IMR-90 (cell line): ENCODE data around the gene GPR137. TPM values are rescaled to one million over a fixed set of nuclear protein-coding genes. Genes with fewer than 3 reads are reported as not detected.

Experiments
- ATAC-seq: fragments of 200-7000 bp; cut with Tn5 transposase; 2 replicates; pipeline ENCODE4 v1.9.1; 2020; ENCODE audit warnings: low read depth, mild to moderate bottlenecking, moderate library complexity
- BruUV-seq: library from RNA; stranded (reverse); fragments of 400-500 nt; replicated peaks from 2 replicates; lab custom pipeline; 2021; lab: Mats Ljungman, UMichigan
- CTCF ChIA-PET: fragments of 300-600 bp; formaldehyde crosslinking; extraction: SDS; loops from one replicate; lab custom pipeline; 2021; ENCODE audit warnings: antibody characterized with exemption; lab: Yijun Ruan, JAX
- POLR2A ChIA-PET: fragments of 300-600 bp; sonication (Branson Sonifier 250); formaldehyde crosslinking; loops from one replicate; lab custom pipeline; 2022; ENCODE audit warnings: antibody characterized with exemption; ENCODE audit not compliant: unreplicated experiment; lab: Charles Lee
- DNase-seq: peaks from one replicate; pipeline ENCODE4 v3.0.0; 2013
- H2AFZ ChIP-seq: replicated peaks from 2 replicates; pipeline ENCODE3; 2013; ENCODE audit warnings: low read length, mild to moderate bottlenecking; ENCODE audit not compliant: poor library complexity
- H2AK5ac ChIP-seq: 2 replicates; pipeline ENCODE4 v1.6.1; 2013; ENCODE audit warnings: low read depth, low read length, inconsistent platforms
- H2AK9ac ChIP-seq: replicated peaks from 2 replicates; pipeline ENCODE3; 2013; ENCODE audit warnings: mild to moderate bottlenecking, low read depth, low read length, moderate library complexity; ENCODE audit not compliant: poor library complexity
- H2BK120ac ChIP-seq: 2 replicates; pipeline ENCODE4 v1.6.1; 2013; ENCODE audit warnings: low read depth, low read length, inconsistent platforms
- H2BK15ac ChIP-seq: 3 replicates; pipeline ENCODE4 v1.6.1; 2013; ENCODE audit warnings: low read depth, low read length, inconsistent platforms
- H2BK20ac ChIP-seq: 2 replicates; pipeline ENCODE4 v1.6.1; 2013; ENCODE audit warnings: low read depth, mild to moderate bottlenecking, inconsistent platforms, low read length, moderate library complexity
- H2BK5ac ChIP-seq: 2 replicates; pipeline ENCODE4 v1.6.1; 2013; ENCODE audit warnings: mild to moderate bottlenecking, low read depth, low read length, inconsistent platforms; ENCODE audit not compliant: poor library complexity, severe bottlenecking
- H3K14ac ChIP-seq: replicated peaks from 2 replicates; pipeline ENCODE4 v1.6.1; 2013; ENCODE audit warnings: low read depth, low read length, inconsistent platforms
- H3K18ac ChIP-seq: 2 replicates; pipeline ENCODE4 v1.6.1; 2013; ENCODE audit warnings: low read depth, low read length, control low read depth
- H3K23ac ChIP-seq: 2 replicates; pipeline ENCODE4 v1.6.1; 2013; ENCODE audit warnings: low read depth, low read length, inconsistent platforms
- H3K27ac ChIP-seq: 2 replicates; pipeline ENCODE4 v1.5.1; 2013; ENCODE audit warnings: mild to moderate bottlenecking, control low read depth, low read length; ENCODE audit not compliant: insufficient read depth
- H3K27me3 ChIP-seq: 2 replicates; pipeline ENCODE4 v1.6.1; 2013; ENCODE audit warnings: low read length; ENCODE audit not compliant: control insufficient read depth, insufficient read depth
- H3K36me3 ChIP-seq: 2 replicates; pipeline ENCODE4 v1.6.1; 2013; ENCODE audit warnings: low read length, mixed read lengths; ENCODE audit not compliant: control insufficient read depth, insufficient read depth
- H3K4ac ChIP-seq: 2 replicates; pipeline ENCODE4 v1.6.1; 2013; ENCODE audit warnings: low read depth, low read length, inconsistent platforms
- H3K4me1 ChIP-seq: 2 replicates; pipeline ENCODE4 v1.6.1; 2013; ENCODE audit warnings: low read length, mixed read lengths; ENCODE audit not compliant: control insufficient read depth, insufficient read depth
- H3K4me2 ChIP-seq: 2 replicates; pipeline ENCODE4 v1.6.1; 2013; ENCODE audit warnings: low read depth, mild to moderate bottlenecking, control low read depth, low read length, moderate library complexity
- H3K4me3 ChIP-seq: 2 replicates; pipeline ENCODE4 v1.5.1; 2013; ENCODE audit warnings: low read depth, mild to moderate bottlenecking, control low read depth, low read length, moderate library complexity; ENCODE audit not compliant: insufficient read depth
- H3K56ac ChIP-seq: 2 replicates; pipeline ENCODE4 v1.6.1; 2013; ENCODE audit warnings: low read length, inconsistent platforms; ENCODE audit not compliant: insufficient read depth; ENCODE audit errors: extremely low read depth
- H3K79me1 ChIP-seq, 2 experiments: 2 replicates each; pipeline ENCODE4 v1.6.1; 2013; ENCODE audit warnings: low read length in 2 of 2, inconsistent platforms in 1 of 2, low read depth in 1 of 2
- H3K9ac ChIP-seq: 2 replicates; pipeline ENCODE4 v1.6.1; 2013; ENCODE audit warnings: low read depth, low read length, control low read depth
- H3K9me1 ChIP-seq: 2 replicates; pipeline ENCODE4 v1.6.1; 2013; ENCODE audit warnings: low read length, inconsistent platforms; ENCODE audit not compliant: insufficient read depth
- H3K9me3 ChIP-seq: 2 replicates; pipeline ENCODE4 v1.6.1; 2013; ENCODE audit warnings: low read length; ENCODE audit not compliant: control insufficient read depth, insufficient read depth
- H4K20me1 ChIP-seq: 2 replicates; pipeline ENCODE4 v1.6.1; 2013; ENCODE audit warnings: low read length, inconsistent platforms; ENCODE audit not compliant: insufficient read depth
- H4K5ac ChIP-seq: 2 replicates; pipeline ENCODE4 v1.6.1; 2013; ENCODE audit warnings: mild to moderate bottlenecking, low read depth, low read length, control low read depth
- H4K8ac ChIP-seq, 2 experiments: 2 replicates each; pipeline ENCODE4 v1.6.1; 2013; ENCODE audit warnings: low read depth in 2 of 2, low read length in 2 of 2, control low read depth in 1 of 2, inconsistent platforms in 1 of 2
- H4K91ac ChIP-seq: 2 replicates; pipeline ENCODE4 v1.6.1; 2013; ENCODE audit warnings: low read depth, low read length, inconsistent platforms; ENCODE audit not compliant: insufficient read depth
- CEBPB ChIP-seq: IDR thresholded peaks from 2 replicates; pipeline ENCODE4 v1.6.1; 2012; ENCODE audit warnings: low read depth, low read length, improper control_type of control experiment
- MAFK ChIP-seq: IDR thresholded peaks from 2 replicates; pipeline ENCODE4 v1.6.1; 2012; ENCODE audit warnings: low read depth, low read length, improper control_type of control experiment
- MAZ ChIP-seq: IDR thresholded peaks from 2 replicates; pipeline ENCODE4 v1.6.1; 2012; ENCODE audit warnings: low read depth, mild to moderate bottlenecking, low read length, improper control_type of control experiment, moderate library complexity, borderline replicate concordance
- WGBS, 2 experiments: methylation state at CpG; one replicate each; pipeline versions ENCODE4 v1.1.5 to v1.1.7; 2013; ENCODE audit warnings: missing lambda C conversion rate in 2 of 2; ENCODE audit not compliant: insufficient read length in 1 of 2; ENCODE audit errors: extremely low coverage in 2 of 2; 5-methylcytosine and 5-hydroxymethylcytosine counted together
- dilution Hi-C: fragments of 300-500 bp; cut with HindIII; formaldehyde crosslinking; loops from one replicate; pipeline ENCODE4 v1.14.3; 2018; ENCODE audit warnings: low sequenced_read_pairs; ENCODE audit not compliant: unreplicated experiment
- in situ Hi-C: fragments of 300-500 bp; cut with MboI; formaldehyde crosslinking; loops from 3 replicates; pipeline ENCODE4 v1.14.3; 2019; ENCODE audit warnings: low sequenced_read_pairs, inconsistent platforms, mixed read lengths
- intact Hi-C: fragments of 100-400 bp; cut with micrococcal nuclease; formaldehyde crosslinking; loops from 2 replicates; pipeline ENCODE4 v1.10.0; 2022
- polyA plus RNA-seq, 3 experiments: library from polyadenylated mRNA; depleted of rRNA; stranded (reverse); fragments of >200 nt; gene quantifications; 2 replicates each; pipeline ENCODE4 v1.2.3, GENCODE V29; 2012; ENCODE audit warnings: low replicate concordance in 1 of 3
- total RNA-seq: library from RNA; depleted of rRNA; stranded (reverse); fragments of >200 nt; gene quantifications from 2 replicates; pipeline ENCODE4 v1.2.3, GENCODE V29; 2012
- TF ChIP-seq, protein P1 (sequence below): fragments of 150-350 bp; IDR thresholded peaks from 2 replicates; pipeline ENCODE4 v1.6.1; 2017; ENCODE audit warnings: mild to moderate bottlenecking, antibody characterized with exemption, low read length, low read depth

The GPR137 gene
- total and polyA plus RNA-seq, 2 of the 4 experiments (the other 2 are of a cell fraction), result 3.6 to 26.0 TPM

DNA sequence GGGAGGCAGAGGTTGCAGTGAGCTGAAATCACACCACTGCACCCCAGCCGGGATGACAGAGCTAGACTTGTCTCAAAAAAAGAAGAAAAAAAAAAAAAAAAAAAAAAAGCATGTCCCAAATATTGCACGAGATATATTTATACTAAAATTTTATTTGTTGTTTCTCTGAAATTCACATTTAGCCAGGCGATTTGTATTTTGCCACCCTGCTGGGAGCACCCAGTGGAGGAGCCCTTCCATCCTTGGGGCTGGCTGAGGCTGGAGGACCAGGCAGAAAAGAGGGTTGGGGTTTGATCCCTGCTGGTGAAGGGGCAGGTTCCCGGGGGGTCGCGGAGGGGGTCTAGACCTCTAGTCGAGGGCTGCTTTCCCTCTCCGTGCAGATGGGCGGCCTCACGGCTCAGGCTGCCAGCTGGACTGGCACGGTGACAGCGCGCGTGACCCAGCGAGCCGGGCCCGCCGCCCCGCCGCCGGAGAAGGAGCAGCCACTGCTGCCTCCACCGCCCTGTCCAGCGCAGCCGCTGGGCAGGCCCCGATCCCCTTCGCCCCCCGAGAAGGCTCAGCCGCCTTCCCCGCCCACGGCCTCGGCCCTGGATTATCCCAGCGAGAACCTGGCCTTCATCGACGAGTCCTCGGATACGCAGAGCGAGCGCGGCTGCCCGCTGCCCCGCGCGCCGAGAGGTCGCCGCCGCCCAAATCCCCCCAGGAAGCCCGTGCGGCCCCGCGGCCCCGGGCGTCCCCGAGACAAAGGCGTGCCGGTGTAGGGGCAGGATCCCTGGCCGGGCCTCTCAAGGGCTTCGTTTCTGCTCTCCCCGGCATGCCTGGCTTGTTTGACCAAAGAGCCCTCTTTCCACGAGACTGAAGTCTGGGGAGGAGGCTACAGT, 13.6 kb downstream of the GPR137 start:
- Histone ChIP-seq H3K4me2 (peak overlapping the region; percentile 18; the same call in 1 of the 2 replicates), H2AFZ (peak overlapping the region; percentile 78), H2AK5ac (no peak overlapping the region), H3K23ac (no peak overlapping the region), H3K4ac (no peak overlapping the region), H4K8ac (no peak overlapping the region), H3K27ac (no peak overlapping the region), H3K9ac (no peak overlapping the region), H2BK15ac (no peak overlapping the region), H3K18ac (no peak overlapping the region), H3K79me1 (no peaks in the 10 kb centered on the region), H2AK9ac (no peak overlapping the region), H3K36me3 (no peaks in the 10 kb centered on the region), H3K9me3 (no peaks in the 10 kb centered on the region), H4K20me1 (peaks cover 5% of the 10 kb centered on the region; the same call in 1 of the 2 replicates), H2BK5ac (no peak overlapping the region), H3K27me3 (peaks cover 65% of the 10 kb centered on the region), H3K56ac (no peak overlapping the region), H3K4me1 (peaks cover 7% of the 10 kb centered on the region), H3K14ac (no peak overlapping the region), H2BK20ac (no peak overlapping the region), H2BK120ac (no peak overlapping the region), H4K91ac (no peak overlapping the region), H4K5ac (no peak overlapping the region), H3K9me1 (no peaks in the 10 kb centered on the region), H3K4me3 (peak overlapping the region; percentile 7; the same call in 1 of the 2 replicates)
- ChIA-PET POLR2A (no interaction called here), CTCF (no interaction called here)
- dilution Hi-C loops, result no loop called here
- 5% methylated on average over 46 of the region's 60 CpGs; no CpG with 5 or more reads in 1 of the 2 experiments for WGBS, 2 experiments
- DNase-seq, result no peak
- intact Hi-C loops, result no loop called here
- TF ChIP-seq MAFK (no peak), CEBPB (no peak), MAZ (no peak)
- TF ChIP-seq, protein P1, sequence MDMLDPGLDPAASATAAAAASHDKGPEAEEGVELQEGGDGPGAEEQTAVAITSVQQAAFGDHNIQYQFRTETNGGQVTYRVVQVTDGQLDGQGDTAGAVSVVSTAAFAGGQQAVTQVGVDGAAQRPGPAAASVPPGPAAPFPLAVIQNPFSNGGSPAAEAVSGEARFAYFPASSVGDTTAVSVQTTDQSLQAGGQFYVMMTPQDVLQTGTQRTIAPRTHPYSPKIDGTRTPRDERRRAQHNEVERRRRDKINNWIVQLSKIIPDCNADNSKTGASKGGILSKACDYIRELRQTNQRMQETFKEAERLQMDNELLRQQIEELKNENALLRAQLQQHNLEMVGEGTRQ, result no peak
- in situ Hi-C loops, result no loop called here
- no TSS peak for BruUV-seq
- ATAC-seq, result peak; percentile 14; the same call in 1 of the 2 replicates
